Caco-2 (cell line): ENCODE data around the gene RAB40B. TPM values are rescaled to one million over a fixed set of nuclear protein-coding genes. Genes with fewer than 3 reads are reported as not detected.

Experiments
- BruUV-seq: library from RNA; stranded (reverse); fragments of 400-500 nt; replicated peaks from 2 replicates; lab custom pipeline; 2021; lab: Mats Ljungman, UMichigan
- CTCF ChIA-PET: fragments of 300-600 bp; sonication (Branson Sonifier 250); formaldehyde crosslinking; loops from one replicate; lab custom pipeline; 2022; ENCODE audit warnings: antibody characterized with exemption; lab: Charles Lee
- POLR2A ChIA-PET: fragments of 300-600 bp; sonication (Branson Sonifier 250); formaldehyde crosslinking; loops from one replicate; lab custom pipeline; 2022; ENCODE audit warnings: antibody characterized with exemption; lab: Charles Lee
- DNase-seq, 2 experiments: peaks; one replicate each; pipeline versions ENCODE4 v3.0.0 to v3.0.0-alpha.2; 2020 to 2022
- H3K27me3 ChIP-seq: replicated peaks from 2 replicates; pipeline ENCODE4 v1.6.0; 2011; ENCODE audit warnings: low read length; ENCODE audit not compliant: control insufficient read depth, insufficient read depth
- H3K36me3 ChIP-seq: 2 replicates; pipeline ENCODE4 v1.5.1; 2011; ENCODE audit warnings: low read length; ENCODE audit not compliant: control insufficient read depth, insufficient read depth
- H3K4me1 ChIP-seq: fragments of 250-450 bp; sonication (Bioruptor Pico); 2 replicates; pipeline ENCODE4 v1.5.1; 2020; ENCODE audit warnings: mild to moderate bottlenecking
- H3K4me3 ChIP-seq: 2 replicates; pipeline ENCODE4 v1.5.1; 2011; ENCODE audit warnings: low read depth, mild to moderate bottlenecking, control low read depth, low read length
- H3K9me3 ChIP-seq: fragments of 250-450 bp; sonication (Bioruptor Pico); 2 replicates; pipeline ENCODE4 v1.5.1; 2020; ENCODE audit warnings: mild to moderate bottlenecking, moderate library complexity
- H3K27ac Mint-ChIP-seq: one replicate; pipeline ENCODE4 v1.8.0; 2022; ENCODE audit warnings: mixed read lengths; ENCODE audit not compliant: unreplicated experiment
- H3K27me3 Mint-ChIP-seq: one replicate; pipeline ENCODE4 v1.8.0; 2022; ENCODE audit warnings: mixed read lengths; ENCODE audit not compliant: insufficient read depth, unreplicated experiment
- H3K36me3 Mint-ChIP-seq: one replicate; pipeline ENCODE4 v1.8.0; 2022; ENCODE audit warnings: mild to moderate bottlenecking, mixed read lengths; ENCODE audit not compliant: insufficient read depth, unreplicated experiment
- H3K4me1 Mint-ChIP-seq: one replicate; pipeline ENCODE4 v1.8.0; 2022; ENCODE audit warnings: low read depth, mixed read lengths; ENCODE audit not compliant: unreplicated experiment
- H3K4me3 Mint-ChIP-seq: one replicate; pipeline ENCODE4 v1.8.0; 2022; ENCODE audit warnings: mild to moderate bottlenecking, moderate library complexity, mixed read lengths; ENCODE audit not compliant: unreplicated experiment
- H3K9me3 Mint-ChIP-seq: one replicate; pipeline ENCODE4 v1.8.0; 2022; ENCODE audit warnings: mixed read lengths; ENCODE audit not compliant: unreplicated experiment
- CTCF ChIP-seq, 2 experiments: fragments of 200-600 bp in 1 of 2; IDR thresholded peaks; 1 replicate in 1 of 2; 2 replicates in 1 of 2; pipeline versions ENCODE4 v1.5.1 to v1.8.0; 2011 to 2022; ENCODE audit warnings: antibody characterized with exemption in 1 of 2, control low read depth in 1 of 2, inconsistent platforms in 1 of 2, low read depth in 1 of 2, low read length in 1 of 2, mild to moderate bottlenecking in 1 of 2, moderate library complexity in 1 of 2; ENCODE audit not compliant: insufficient read depth in 1 of 2, severe bottlenecking in 1 of 2, unreplicated experiment in 1 of 2
- intact Hi-C: fragments of 100-400 bp; cut with micrococcal nuclease; formaldehyde crosslinking; loops from one replicate; pipeline ENCODE4 v1.10.0; 2022; ENCODE audit not compliant: unreplicated experiment
- total RNA-seq: library from RNA; stranded (reverse); gene quantifications from 2 replicates; pipeline ENCODE4 v1.2.3, GENCODE V29; 2022

Gene RAB40B
- total RNA-seq, 1 experiment from 2014 or later, result 8.8 TPM

- H3K27me3 Mint-ChIP-seq, result no peaks in the 10 kb centered on the region
- H3K4me3 Mint-ChIP-seq, result no peak overlapping the region
- Histone ChIP-seq H3K36me3 (no peaks in the 10 kb centered on the region), H3K9me3 (peaks cover 19% of the 10 kb centered on the region), H3K27me3 (no peaks in the 10 kb centered on the region), H3K4me1 (no peaks in the 10 kb centered on the region), H3K4me3 (no peak overlapping the region)
- intact Hi-C loops, result no loop called here
- POLR2A ChIA-PET, result no interaction called here
- BruUV-seq, result no TSS peak
- peaks cover 9% of the 10 kb centered on the region for H3K9me3 Mint-ChIP-seq
- DNase-seq, result peak in 1 of 2 experiments; percentile 35
- TF ChIP-seq CTCF (IDR thresholded peaks at IDR 0.05; ENCODE audit: insufficient read depth in 1 of 2, low read depth in 1 of 2, low read length in 1 of 2, severe bottlenecking in 1 of 2, unreplicated experiment in 1 of 2), result peak in 1 of 2 experiments; percentile 40
- no peak overlapping the region for H3K27ac Mint-ChIP-seq
- no peaks in the 10 kb centered on the region for H3K36me3 Mint-ChIP-seq
- CTCF ChIA-PET, result no interaction called here
- H3K4me1 Mint-ChIP-seq, result no peaks in the 10 kb centered on the region
Observed at GRCh38 chr17:82679586-82680465, 18.7 kb downstream of the RAB40B start.

GRCh38 chr17:82678265-82678891 is 20.1 kb downstream of the RAB40B start:
- no peak for TF ChIP-seq CTCF (IDR thresholded peaks at IDR 0.05; ENCODE audit: insufficient read depth in 1 of 2, low read depth in 1 of 2, low read length in 1 of 2, severe bottlenecking in 1 of 2, unreplicated experiment in 1 of 2)
- peaks cover 19% of the 10 kb centered on the region for H3K9me3 ChIP-seq
- H3K4me1 ChIP-seq, result no peaks in the 10 kb centered on the region
- H3K27ac Mint-ChIP-seq, result no peak overlapping the region
- no peaks in the 10 kb centered on the region for H3K27me3 Mint-ChIP-seq
- no peak for DNase-seq
- H3K9me3 Mint-ChIP-seq, result peaks cover 9% of the 10 kb centered on the region
- no peak overlapping the region for H3K4me3 ChIP-seq
- ChIA-PET CTCF (interaction anchor here (0.6 to 1.0 kb wide), 3 partner anchors 10 to 388 kb away, joined by 3 to 8 read pairs (median 6); no protein-coding TSS in a partner anchor), POLR2A (no interaction called here)
- no peaks in the 10 kb centered on the region for H3K4me1 Mint-ChIP-seq
- H3K36me3 Mint-ChIP-seq, result no peaks in the 10 kb centered on the region
- intact Hi-C loops, result no loop called here
- BruUV-seq, result no TSS peak
- H3K36me3 ChIP-seq, result no peaks in the 10 kb centered on the region
- no peak overlapping the region for H3K4me3 Mint-ChIP-seq
- H3K27me3 ChIP-seq, result no peaks in the 10 kb centered on the region

- Mint-ChIP-seq H3K4me3 (no peak overlapping the region), H3K27me3 (no peaks in the 10 kb centered on the region), H3K36me3 (no peaks in the 10 kb centered on the region), H3K4me1 (no peaks in the 10 kb centered on the region), H3K27ac (no peak overlapping the region), H3K9me3 (peaks cover 12% of the 10 kb centered on the region)
- BruUV-seq, result no TSS peak
- Histone ChIP-seq H3K9me3 (peaks cover 14% of the 10 kb centered on the region), H3K27me3 (no peaks in the 10 kb centered on the region), H3K4me1 (no peaks in the 10 kb centered on the region), H3K4me3 (no peak overlapping the region), H3K36me3 (no peaks in the 10 kb centered on the region)
- POLR2A ChIA-PET, result no interaction called here
- CTCF ChIA-PET, result interaction anchor here (1.0 kb wide), 1 partner anchor 9 kb away, joined by 3 read pairs; no protein-coding TSS in a partner anchor
- intact Hi-C loops, result no loop called here
- no peak for TF ChIP-seq CTCF (IDR thresholded peaks at IDR 0.05; ENCODE audit: insufficient read depth in 1 of 2, low read depth in 1 of 2, low read length in 1 of 2, severe bottlenecking in 1 of 2, unreplicated experiment in 1 of 2)
- DNase-seq, result no peak
Observed at GRCh38 chr17:82677353-82677925, 21.1 kb downstream of the RAB40B start.
